SH-SY5Y (cell line): ENCODE measurements around the gene ITGA1.

Source experiments
- GATA2 ChIP-seq: IDR thresholded peaks from 2 replicates; pipeline ENCODE4 v1.6.1; 2011; ENCODE audit warnings: mild to moderate bottlenecking, low read depth, low read length
- GATA3 ChIP-seq: IDR thresholded peaks from 2 replicates; pipeline ENCODE4 v1.6.1; 2011; ENCODE audit warnings: low read depth, mild to moderate bottlenecking, low read length, moderate library complexity

DNA sequence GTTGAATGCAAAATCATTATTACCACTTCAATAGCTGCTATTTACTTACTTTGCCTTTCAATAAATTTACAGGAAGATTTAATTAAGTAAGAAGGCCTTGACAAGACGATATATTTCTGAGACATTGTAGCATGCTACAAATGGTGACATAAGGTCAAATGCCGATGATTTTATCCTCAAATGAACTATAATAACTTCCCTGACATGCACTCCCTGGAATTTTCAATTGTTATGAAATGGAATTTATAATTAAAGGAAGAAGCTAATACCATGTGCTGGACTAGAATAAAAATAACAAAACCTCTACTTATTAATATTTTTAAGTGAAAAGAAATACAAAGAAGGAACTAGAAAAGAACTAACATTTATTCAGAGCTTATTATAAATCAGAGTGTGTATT, 30.2 kb upstream of the ITGA1 start:
- TF ChIP-seq GATA2: no peak
- no peak for TF ChIP-seq GATA3
